HepG2 (cell line): ENCODE measurements around the gene SENP6. TPM values are rescaled to one million over a fixed set of nuclear protein-coding genes. Genes with fewer than 3 reads are reported as not detected.

Experiments used
- ATAC-seq: fragments of 200-7000 bp; cut with Tn5 transposase; 3 replicates; pipeline ENCODE4 v1.9.1; 2020; ENCODE audit warnings: mild to moderate bottlenecking, moderate library complexity
- BruUV-seq: library from RNA; stranded (reverse); fragments of 400-500 nt; replicated peaks from 2 replicates; lab custom pipeline; 2021; lab: Mats Ljungman, UMichigan
- CTCF ChIA-PET: fragments of 300-600 bp; formaldehyde crosslinking; extraction: SDS; loops from one replicate; lab custom pipeline; 2021; ENCODE audit warnings: low total read pairs, inconsistent platforms, low intra/inter-chr PET ratio; lab: Yijun Ruan, JAX
- POLR2A ChIA-PET: fragments of 350-600 bp; sonication (Branson Sonifier 250); formaldehyde crosslinking; loops from one replicate; lab custom pipeline; 2020; ENCODE audit warnings: antibody characterized with exemption, inconsistent platforms; lab: Yijun Ruan, JAX
- DNase-seq: peaks from one replicate; pipeline ENCODE4 v3.0.0-alpha.2; 2015; ENCODE audit warnings: low spot score
- FAIRE-seq: peaks from 3 replicates; lab custom pipeline; 2011; peaks lifted over from hg19 to GRCh38; lab: Jason Lieb, UNC
- H2AFZ ChIP-seq: one replicate; pipeline ENCODE4 v1.6.1; 2011; ENCODE audit warnings: low read length, inconsistent platforms
- H3K27ac ChIP-seq: fragments of 300-600 bp; 3 replicates; pipeline ENCODE4 v1.8.0; 2011; ENCODE audit warnings: mixed run types, mild to moderate bottlenecking, mixed read lengths, low read length, inconsistent platforms; ENCODE audit not compliant: insufficient read depth; ENCODE audit errors: extremely low read length
- H3K27me3 ChIP-seq, 2 experiments: fragments of 200-600 bp in 1 of 2; 2 replicates in 1 of 2; 3 replicates in 1 of 2; pipeline versions ENCODE4 v1.6.0 to v1.8.0; 2011; ENCODE audit warnings: low read length in 2 of 2, mild to moderate bottlenecking in 2 of 2, moderate library complexity in 2 of 2, inconsistent platforms in 1 of 2; ENCODE audit not compliant: insufficient read depth in 2 of 2, control insufficient read depth in 1 of 2
- H3K36me3 ChIP-seq, 2 experiments: fragments of 200-600 bp in 1 of 2; replicated peaks in 1 of 2; 2 replicates in 1 of 2; 3 replicates in 1 of 2; pipeline versions ENCODE4 v1.5.1 to v1.8.0; 2011; ENCODE audit warnings: low read length in 2 of 2, inconsistent platforms in 1 of 2; ENCODE audit not compliant: insufficient read depth in 2 of 2, control insufficient read depth in 1 of 2
- H3K4me1 ChIP-seq: 2 replicates; pipeline ENCODE4 v1.5.1; 2012; ENCODE audit warnings: low read length, inconsistent platforms; ENCODE audit not compliant: insufficient read depth
- H3K4me2 ChIP-seq: 2 replicates; pipeline ENCODE4 v1.6.0; 2011; ENCODE audit warnings: low read depth, low read length, inconsistent platforms
- H3K4me3 ChIP-seq, 3 experiments: fragments of 200-600 bp in 1 of 3; sonication (generic), shearing (Covaris generic) in 1 of 3; replicated peaks in 1 of 3; 2 replicates each; pipeline ENCODE4 v1.5.1; 2011 to 2016; ENCODE audit warnings: low read length in 3 of 3, inconsistent platforms in 2 of 3, low read depth in 2 of 3, mild to moderate bottlenecking in 2 of 3, control low read depth in 1 of 3, mixed read lengths in 1 of 3; ENCODE audit not compliant: insufficient read depth in 1 of 3
- H3K79me2 ChIP-seq: one replicate; pipeline ENCODE4 v1.6.1; 2011; ENCODE audit warnings: low read length, inconsistent platforms; ENCODE audit not compliant: insufficient read depth
- H3K9ac ChIP-seq: 2 replicates; pipeline ENCODE4 v1.6.0; 2011; ENCODE audit warnings: mild to moderate bottlenecking, low read depth, low read length, inconsistent platforms; ENCODE audit not compliant: insufficient read depth
- H3K9me3 ChIP-seq: 2 replicates; pipeline ENCODE4 v1.5.1; 2012; ENCODE audit warnings: mild to moderate bottlenecking, low read length
- H4K20me1 ChIP-seq: 2 replicates; pipeline ENCODE4 v1.6.0; 2011; ENCODE audit warnings: inconsistent platforms, mild to moderate bottlenecking, low read length, moderate library complexity; ENCODE audit not compliant: insufficient read depth
- CERS6 ChIP-seq: sonication (generic); formaldehyde crosslinking; IDR thresholded peaks from 2 replicates; pipeline ENCODE4 v1.5.0; 2020; ENCODE audit warnings: missing genetic modification reagents
- TFAP4 ChIP-seq: sonication (generic); IDR thresholded peaks from 2 replicates; pipeline ENCODE4 v1.6.1; 2016; ENCODE audit warnings: low read depth, borderline replicate concordance
- TOE1 ChIP-seq: sonication (generic); formaldehyde crosslinking; IDR thresholded peaks from 2 replicates; pipeline ENCODE4 v1.4.0; 2020; ENCODE audit warnings: mild to moderate bottlenecking, missing genetic modification reagents
- ZNF280D ChIP-seq: sonication (generic); formaldehyde crosslinking; IDR thresholded peaks from 2 replicates; pipeline ENCODE4 v1.5.1; 2020; ENCODE audit warnings: mild to moderate bottlenecking, missing genetic modification reagents
- WGBS: methylation state at CpG from one replicate; pipeline ENCODE4 v1.1.6; 2017; ENCODE audit warnings: low lambda C conversion rate; 5-methylcytosine and 5-hydroxymethylcytosine counted together
- in situ Hi-C: cut with HindIII; loops from 2 replicates; pipeline ENCODE4 v1.10.0; 2017; ENCODE audit warnings: low pct_unique_long_range_greater_than_20kb; ENCODE audit not compliant: extremely low pct_ligation_motif_present
- intact Hi-C: fragments of 100-400 bp; cut with micrococcal nuclease; formaldehyde crosslinking; loops from one replicate; pipeline ENCODE4 v1.10.0; 2022; ENCODE audit not compliant: unreplicated experiment
- polyA plus RNA-seq, 8 experiments: library from polyadenylated mRNA; depleted of rRNA in 3 of 8; stranded (reverse) in 7 of 8; unstranded in 1 of 8; fragments of >200 nt; fragmentation: Illumina TruSeq in 4 of 8; extraction: Trizol in 4 of 8; gene quantifications; 2 replicates each; pipeline versions ENCODE4 v1.2.1 to v1.2.3, GENCODE V29; 2011 to 2016; ENCODE audit warnings: low read depth in 4 of 8, missing spikeins in 1 of 8, mixed read lengths in 1 of 8; ENCODE audit not compliant: insufficient read depth in 1 of 8
- total RNA-seq, 5 experiments: library from RNA; depleted of rRNA; stranded (reverse); fragments of >200 nt; fragmentation: Illumina TruSeq; extraction: Trizol; gene quantifications; 2 replicates each; pipeline ENCODE4 v1.2.3, GENCODE V29; 2016; ENCODE audit warnings: low read depth in 1 of 5
- TF ChIP-seq, protein P1 (sequence below): sonication (generic); formaldehyde crosslinking; IDR thresholded peaks from 2 replicates; pipeline ENCODE4 v1.8.0; 2022; ENCODE audit warnings: low read depth, missing genetic modification reagents
- TF ChIP-seq, protein P2 (sequence below): IDR thresholded peaks from 2 replicates; pipeline ENCODE4 v1.6.1; 2016
- TF ChIP-seq, protein P3 (sequence below): sonication (generic); formaldehyde crosslinking; IDR thresholded peaks from 2 replicates; pipeline ENCODE4 v1.5.0; 2020; ENCODE audit warnings: missing genetic modification reagents

The SENP6 gene
- total and polyA plus RNA-seq, 2 of the 13 experiments (the other 11 are each of a cell fraction or from before 2014, with no cell fraction given), result 21.9 to 50.1 TPM

DNA sequence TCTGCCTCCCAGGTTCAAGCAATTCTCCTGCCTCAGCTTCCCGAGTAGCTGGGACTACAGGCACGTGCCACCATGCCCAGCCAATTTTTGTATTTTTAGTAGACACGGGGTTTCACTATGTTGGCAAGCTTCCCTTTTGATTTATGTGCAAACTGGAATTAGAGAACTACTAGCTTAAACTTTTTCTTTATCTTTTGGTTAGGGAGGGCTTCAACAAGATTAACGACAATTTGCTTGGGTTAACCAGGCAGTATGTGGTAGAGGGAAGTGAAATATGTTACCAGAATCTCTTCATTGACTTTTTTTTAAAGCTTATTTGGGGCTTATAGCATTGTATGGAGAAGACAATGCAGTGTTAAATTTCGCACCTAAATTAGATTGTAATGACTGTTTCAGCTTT, 156.4 kb downstream of the SENP6 start:
- TF ChIP-seq TOE1 (CRISPR knock-in tag), result no peak
- TF ChIP-seq, protein P1, sequence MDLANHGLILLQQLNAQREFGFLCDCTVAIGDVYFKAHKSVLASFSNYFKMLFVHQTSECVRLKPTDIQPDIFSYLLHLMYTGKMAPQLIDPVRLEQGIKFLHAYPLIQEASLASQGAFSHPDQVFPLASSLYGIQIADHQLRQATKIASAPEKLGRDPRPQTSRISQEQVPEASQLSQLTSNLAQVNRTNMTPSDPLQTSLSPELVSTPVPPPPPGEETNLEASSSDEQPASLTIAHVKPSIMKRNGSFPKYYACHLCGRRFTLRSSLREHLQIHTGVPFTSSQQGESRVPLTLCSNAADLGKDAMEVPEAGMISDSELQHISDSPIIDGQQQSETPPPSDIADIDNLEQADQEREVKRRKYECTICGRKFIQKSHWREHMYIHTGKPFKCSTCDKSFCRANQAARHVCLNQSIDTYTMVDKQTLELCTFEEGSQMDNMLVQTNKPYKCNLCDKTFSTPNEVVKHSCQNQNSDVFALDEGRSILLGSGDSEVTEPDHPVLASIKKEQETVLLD (CRISPR knock-in tag), result no peak
- TF ChIP-seq, protein P2, sequence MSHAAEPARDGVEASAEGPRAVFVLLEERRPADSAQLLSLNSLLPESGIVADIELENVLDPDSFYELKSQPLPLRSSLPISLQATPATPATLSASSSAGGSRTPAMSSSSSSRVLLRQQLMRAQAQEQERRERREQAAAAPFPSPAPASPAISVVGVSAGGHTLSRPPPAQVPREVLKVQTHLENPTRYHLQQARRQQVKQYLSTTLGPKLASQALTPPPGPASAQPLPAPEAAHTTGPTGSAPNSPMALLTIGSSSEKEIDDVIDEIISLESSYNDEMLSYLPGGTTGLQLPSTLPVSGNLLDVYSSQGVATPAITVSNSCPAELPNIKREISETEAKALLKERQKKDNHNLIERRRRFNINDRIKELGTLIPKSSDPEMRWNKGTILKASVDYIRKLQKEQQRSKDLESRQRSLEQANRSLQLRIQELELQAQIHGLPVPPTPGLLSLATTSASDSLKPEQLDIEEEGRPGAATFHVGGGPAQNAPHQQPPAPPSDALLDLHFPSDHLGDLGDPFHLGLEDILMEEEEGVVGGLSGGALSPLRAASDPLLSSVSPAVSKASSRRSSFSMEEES (CRISPR knock-in tag), result no peak
- TF ChIP-seq, all 625 proteins: peak for 0
- ATAC-seq, result no peak
- FAIRE-seq, result no peak

DNA sequence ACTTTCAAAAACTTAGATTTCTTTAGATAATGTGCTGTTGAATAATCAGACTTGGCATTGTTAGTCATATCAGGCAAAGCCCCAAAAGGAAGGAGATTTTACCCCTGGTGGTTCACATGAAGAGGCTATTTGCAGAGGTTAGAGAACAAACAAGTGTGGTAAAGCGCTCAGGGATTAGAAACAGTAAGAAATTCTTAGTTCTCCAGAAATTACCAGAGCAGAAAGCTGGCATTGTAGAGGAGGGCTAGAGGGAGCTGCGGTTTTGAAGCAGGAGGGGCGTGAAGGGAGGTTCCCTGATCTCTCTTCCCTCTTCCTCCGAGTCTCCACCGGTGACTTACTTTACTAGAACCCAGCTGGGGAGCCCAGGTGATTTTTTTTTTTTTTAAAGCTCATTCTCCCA, 157.5 kb downstream of the SENP6 start:
- ChIA-PET CTCF (no interaction called here), POLR2A (no interaction called here)
- ATAC-seq, result no peak
- no peaks in the 10 kb centered on the region for H3K79me2 ChIP-seq
- no peak overlapping the region for H3K9ac ChIP-seq
- H3K4me1 ChIP-seq, result peaks cover 12% of the 10 kb centered on the region; the same call in 1 of the 2 replicates
- in situ Hi-C loops, result no loop called here
- no peaks in the 10 kb centered on the region for H3K27me3 ChIP-seq
- no peak overlapping the region for H3K4me3 ChIP-seq
- intact Hi-C loops, result no loop called here
- DNase-seq, result no peak
- no peaks in the 10 kb centered on the region for H4K20me1 ChIP-seq
- H3K4me2 ChIP-seq, result no peak overlapping the region
- H2AFZ ChIP-seq, result no peak overlapping the region
- no peaks in the 10 kb centered on the region for H3K36me3 ChIP-seq
- H3K9me3 ChIP-seq, result no peaks in the 10 kb centered on the region
- no peak for FAIRE-seq
- no peak overlapping the region for H3K27ac ChIP-seq
- WGBS, result 94% methylated on average over 5 of the region's 5 CpGs
- BruUV-seq, result no TSS peak
- TF ChIP-seq, protein P3, sequence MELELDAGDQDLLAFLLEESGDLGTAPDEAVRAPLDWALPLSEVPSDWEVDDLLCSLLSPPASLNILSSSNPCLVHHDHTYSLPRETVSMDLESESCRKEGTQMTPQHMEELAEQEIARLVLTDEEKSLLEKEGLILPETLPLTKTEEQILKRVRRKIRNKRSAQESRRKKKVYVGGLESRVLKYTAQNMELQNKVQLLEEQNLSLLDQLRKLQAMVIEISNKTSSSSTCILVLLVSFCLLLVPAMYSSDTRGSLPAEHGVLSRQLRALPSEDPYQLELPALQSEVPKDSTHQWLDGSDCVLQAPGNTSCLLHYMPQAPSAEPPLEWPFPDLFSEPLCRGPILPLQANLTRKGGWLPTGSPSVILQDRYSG (CRISPR knock-in tag), result no peak
- TF ChIP-seq CERS6 (CRISPR knock-in tag) (no peak), ZNF280D (CRISPR knock-in tag) (no peak), TFAP4 (no peak)

More for the DNA sequence above, 156.4 kb downstream of the SENP6 start:
- no peaks in the 10 kb centered on the region for H3K27me3 ChIP-seq
- H3K9ac ChIP-seq, result no peak overlapping the region
- ChIA-PET CTCF (no interaction called here), POLR2A (interaction anchor here (1.0 kb wide), 1 partner anchor 156 kb away, joined by 3 read pairs; the partner anchor contains the start of gene SENP6)
- no peaks in the 10 kb centered on the region for H4K20me1 ChIP-seq
- no TSS peak for BruUV-seq
- intact Hi-C loops, result no loop called here
- peaks cover 12% of the 10 kb centered on the region; the same call in 1 of the 2 replicates for H3K4me1 ChIP-seq
- no peak overlapping the region for H3K4me3 ChIP-seq
- in situ Hi-C loops, result no loop called here
- H3K79me2 ChIP-seq, result peaks cover under 1% of the 10 kb centered on the region
- no peak overlapping the region for H3K4me2 ChIP-seq
- no peaks in the 10 kb centered on the region for H3K9me3 ChIP-seq
- DNase-seq, result no peak
- no peak overlapping the region for H3K27ac ChIP-seq
- no peaks in the 10 kb centered on the region for H3K36me3 ChIP-seq
- H2AFZ ChIP-seq, result no peak overlapping the region
- 98% methylated on average over 5 of the region's 5 CpGs for WGBS
